GM18520 (cell line): Measurements from ENCODE around the gene MRPL47.

ENCODE experiments used
- ATAC-seq: cut with Tn5 transposase; IDR thresholded peaks from one replicate; pipeline ENCODE4 v1.9.1; 2021; ENCODE audit not compliant: unreplicated experiment

The MRPL47 gene

GRCh38 chr3:179591313-179591712 lies 13.1 kb downstream of the MRPL47 start:
- ATAC-seq: no peak

- ATAC-seq: no peak
Measured at GRCh38 chr3:179590669-179591068, 13.8 kb downstream of the MRPL47 start.

DNA sequence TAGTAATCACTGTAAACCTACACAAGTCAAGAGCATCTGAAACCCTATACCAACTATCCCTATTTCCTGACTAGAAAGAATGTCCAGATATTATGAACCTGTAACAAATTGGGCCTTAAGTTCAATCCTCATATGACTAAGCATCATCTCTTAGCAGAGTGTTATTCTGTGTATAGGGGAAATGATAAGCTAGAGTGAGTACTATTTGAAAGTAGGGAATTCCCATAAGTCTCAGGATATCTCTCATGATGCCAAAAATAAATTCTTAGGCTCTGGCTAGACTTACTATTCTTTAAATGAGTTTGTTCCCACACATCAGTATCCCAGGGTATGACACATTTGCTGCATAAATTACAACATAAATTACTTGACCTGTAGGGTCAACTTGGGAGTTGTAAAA lies 15.3 kb downstream of the MRPL47 start:
- ATAC-seq: peak; percentile 70

GRCh38 chr3:179580992-179581391 lies 23.4 kb downstream of the MRPL47 start:
- no peak for ATAC-seq

DNA sequence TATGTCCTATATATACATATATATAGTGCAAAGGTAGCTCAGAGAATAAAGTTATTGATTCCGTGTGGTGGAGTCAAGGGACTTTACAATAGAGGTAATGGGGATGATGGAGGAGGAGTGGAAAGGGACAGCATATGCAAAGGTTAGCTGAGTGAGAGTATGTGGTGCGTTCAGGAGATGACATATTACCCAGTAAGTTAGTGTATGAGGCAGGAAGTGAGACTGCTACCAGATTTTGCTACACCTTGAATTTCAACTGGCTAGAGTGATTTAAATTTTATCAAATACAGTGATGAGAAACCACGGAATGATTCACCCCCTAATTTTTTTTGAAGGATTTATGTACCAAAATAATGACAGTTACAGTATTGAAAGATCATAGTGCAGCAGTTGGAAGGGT lies 38.9 kb downstream of the MRPL47 start:
- ATAC-seq: no peak

- ATAC-seq: peak; percentile 26
Measured at GRCh38 chr3:179563271-179563783, 41.1 kb downstream of the MRPL47 start.

DNA sequence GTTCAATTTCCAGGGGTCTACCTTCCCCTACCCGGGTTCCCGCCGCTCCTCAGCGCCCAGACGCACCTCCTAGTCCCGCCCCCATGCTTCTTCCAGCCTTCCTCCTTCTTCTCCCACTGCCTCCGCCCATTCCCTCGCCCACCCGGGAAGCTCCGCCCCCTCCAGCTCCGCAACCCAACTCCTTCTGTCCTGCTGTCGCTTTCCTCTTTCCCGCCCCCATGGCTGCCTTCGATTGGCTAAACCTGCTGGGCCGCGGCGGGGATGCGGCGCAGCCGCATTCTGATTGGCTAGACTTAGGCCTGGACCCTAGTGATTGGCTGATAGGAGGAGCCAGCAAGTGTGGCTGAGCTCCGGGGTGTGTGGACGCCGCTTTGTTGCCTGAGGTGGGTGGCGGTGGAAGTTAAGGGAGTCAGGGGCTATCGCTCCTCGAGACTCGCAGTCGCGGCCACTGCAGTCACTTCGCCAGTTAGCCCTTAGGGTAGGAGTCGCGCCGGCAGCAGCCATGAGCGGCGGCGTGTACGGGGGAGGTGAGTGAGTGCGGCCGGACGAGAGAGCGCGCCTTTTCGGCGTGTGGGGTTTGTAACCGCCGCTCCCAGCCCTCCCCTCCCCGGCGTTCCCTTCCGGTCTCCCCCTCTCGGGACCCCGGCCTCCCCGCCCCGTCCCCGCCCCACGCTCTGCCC lies 41.7 kb downstream of the MRPL47 start, which contains the start of gene ACTL6A:
Gene ACTL6A (plus strand): TSS at position 336 of the 680 bp plus-strand sequence. CDS start 167 bp downstream, at position 503.
- ATAC-seq: peak; percentile 98

- ATAC-seq: no peak
Measured at GRCh38 chr3:179560791-179561190, 43.6 kb downstream of the MRPL47 start.

DNA sequence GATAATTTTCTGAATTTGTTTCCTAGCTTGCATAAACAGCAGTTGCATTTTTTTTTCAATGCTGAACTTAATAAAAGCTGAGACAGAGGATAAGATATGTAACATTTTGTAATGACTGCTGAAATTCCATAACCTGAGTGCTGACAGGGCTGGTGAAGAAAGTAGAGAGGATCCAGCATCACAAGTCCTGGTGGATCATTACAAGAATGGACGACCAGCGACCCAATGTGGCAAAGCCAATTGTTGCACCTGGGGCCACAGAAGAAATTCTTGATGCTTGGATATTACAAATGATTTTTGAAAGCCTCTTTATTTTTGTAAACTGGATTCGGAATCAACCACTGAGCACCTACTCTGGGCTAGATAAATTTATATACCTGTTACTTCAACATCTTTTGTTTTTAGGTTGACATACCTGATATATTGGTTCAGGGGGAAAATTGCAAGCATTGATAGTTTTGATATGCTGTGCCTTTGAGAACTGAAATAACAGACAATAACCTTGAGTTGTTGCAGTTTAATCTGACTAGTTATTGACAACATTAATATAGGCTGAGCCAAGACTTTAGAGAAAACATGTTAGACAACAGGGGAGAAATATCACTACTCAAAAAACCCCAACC lies 45.6 kb downstream of the MRPL47 start:
- ATAC-seq: no peak

DNA sequence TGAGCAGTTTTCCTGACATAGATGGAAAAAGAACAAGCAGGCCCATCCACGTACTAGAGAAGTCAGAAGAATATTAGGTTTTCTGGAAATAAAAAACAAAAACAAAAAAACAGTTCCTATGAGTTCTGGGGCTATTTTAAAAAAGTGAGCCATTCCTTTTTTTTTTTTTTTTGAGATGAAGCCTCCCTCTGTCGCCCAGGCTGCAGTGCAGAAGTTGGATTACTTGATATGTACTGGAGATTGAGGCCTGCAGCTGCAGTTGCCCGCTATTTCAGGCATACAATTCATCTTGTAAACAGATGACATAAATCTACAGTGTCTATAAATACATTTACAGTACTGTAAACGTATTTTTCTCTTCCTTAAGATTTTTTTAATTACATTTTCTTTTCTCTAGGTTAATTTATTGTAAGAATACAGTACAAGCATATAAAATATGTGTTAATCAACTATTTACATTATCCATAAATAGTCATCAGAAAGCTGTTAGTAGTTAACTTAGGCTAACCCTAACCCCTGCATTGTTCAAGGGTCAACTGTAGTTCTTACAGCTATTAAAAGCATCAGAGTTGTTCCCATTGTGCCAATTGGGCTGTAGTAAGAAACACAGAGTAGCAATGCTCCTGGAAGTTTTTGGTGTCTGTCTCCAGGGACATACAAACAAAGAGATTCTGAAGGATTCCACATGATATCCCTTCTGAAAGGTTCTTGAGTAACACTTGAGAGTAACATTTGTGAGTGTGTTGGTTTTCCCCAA lies 52.9 kb downstream of the MRPL47 start:
- no peak for ATAC-seq

DNA sequence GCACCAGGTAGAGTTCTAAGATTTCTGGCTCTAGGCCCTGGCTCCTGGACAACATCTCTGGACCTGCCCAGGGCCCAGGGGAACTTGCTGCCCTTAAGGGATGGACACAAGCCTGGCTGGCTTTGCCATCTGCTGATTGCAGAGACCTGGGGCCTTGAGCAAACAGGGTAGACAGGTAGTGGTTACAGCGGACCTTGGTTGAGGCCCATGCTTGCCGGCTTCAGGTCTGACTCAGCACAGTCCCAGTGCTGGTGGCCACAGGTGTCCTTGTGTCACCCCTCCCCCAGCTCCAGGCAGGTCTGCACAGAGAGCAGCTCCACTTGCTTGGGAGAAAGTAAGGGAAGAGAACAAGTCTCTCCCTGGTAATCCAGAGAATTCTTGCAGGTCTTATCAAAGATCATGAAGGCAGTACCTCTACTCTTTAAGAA lies 57.6 kb downstream of the MRPL47 start:
- ATAC-seq: no peak

DNA sequence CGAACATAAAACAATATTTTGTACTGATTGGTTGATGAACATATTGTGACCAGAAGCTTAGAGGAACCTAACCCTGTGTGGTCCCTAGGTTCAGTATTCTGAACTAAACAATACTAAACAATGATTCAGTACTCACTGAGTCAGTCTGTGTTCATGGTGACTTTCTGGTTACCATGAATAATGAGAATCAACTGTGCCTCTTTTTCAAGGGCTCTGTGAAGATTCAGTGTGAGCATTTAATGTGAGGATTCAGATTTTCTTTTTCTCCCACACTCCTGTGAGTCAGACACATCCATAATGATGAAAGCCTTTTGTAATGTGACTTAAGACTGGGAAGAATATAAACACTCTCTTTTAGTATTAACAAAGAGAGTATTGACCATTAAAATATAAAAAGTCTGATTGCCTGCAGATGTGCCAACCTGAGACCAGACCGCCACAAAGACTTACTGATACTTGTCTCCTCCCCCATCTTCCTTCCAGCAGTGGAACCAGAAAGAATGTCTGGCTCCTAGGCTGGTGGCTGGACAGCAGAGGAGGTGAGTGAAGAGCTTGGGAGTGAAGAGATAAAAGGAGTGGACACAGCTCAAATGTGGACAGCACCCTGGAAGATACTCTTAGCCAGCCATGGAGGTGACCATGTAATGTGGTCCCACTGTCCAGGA lies 59.3 kb downstream of the MRPL47 start:
- ATAC-seq: no peak

DNA sequence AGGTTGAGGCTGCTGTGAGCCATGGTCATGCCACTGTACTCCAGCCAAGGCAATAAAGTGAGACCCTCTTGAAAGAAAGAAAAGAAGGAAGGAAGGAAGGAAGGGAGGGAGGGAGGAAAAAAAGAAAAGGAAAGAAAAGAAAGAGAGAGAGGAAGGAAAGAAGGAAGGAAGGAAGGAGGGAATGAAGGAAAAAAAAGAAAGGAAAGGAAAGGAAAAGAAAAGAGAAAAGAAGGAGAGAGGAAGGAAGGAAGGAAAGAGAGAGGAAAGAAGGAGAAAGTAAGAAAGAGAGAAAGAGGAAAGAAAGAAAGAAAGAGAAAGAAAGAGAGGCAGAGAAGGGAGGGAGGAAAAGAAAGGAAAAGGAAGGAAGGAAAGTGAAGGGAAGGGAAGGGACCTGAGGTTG lies 62.1 kb downstream of the MRPL47 start:
- ATAC-seq: no peak

DNA sequence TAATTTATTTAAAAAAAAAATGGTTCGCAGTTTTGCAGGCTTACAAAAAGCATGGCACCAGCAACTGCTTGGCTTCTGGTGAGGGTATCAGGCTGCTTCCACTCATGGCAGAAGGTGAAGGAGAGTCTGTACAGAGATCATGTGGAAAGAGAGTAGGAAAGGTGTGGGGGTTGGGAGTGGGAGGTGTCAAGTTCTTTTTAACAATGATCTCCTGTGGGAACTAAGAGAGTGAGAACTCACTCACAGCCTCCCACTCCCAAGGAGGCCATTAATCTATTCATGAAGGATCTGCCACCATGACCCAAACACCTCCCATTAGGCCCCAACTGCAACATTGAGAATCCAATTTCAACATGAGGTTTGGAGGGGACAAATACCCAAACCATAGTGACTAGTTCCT lies 62.8 kb downstream of the MRPL47 start:
- no peak for ATAC-seq

- ATAC-seq: no peak
Measured at GRCh38 chr3:179541094-179541493, 63.3 kb downstream of the MRPL47 start.
